ENCODE data around the gene GDPD3. TPM values are rescaled to one million over a fixed set of nuclear protein-coding genes. Genes with fewer than 3 reads are reported as not detected.

GDPD3 gene
- total and polyA plus RNA-seq, 9 of the 15 experiments (the other 6 are each of a cell fraction or from before 2014, with no cell fraction given): 0.47 to 3.9 (median 1.1) TPM

- TF ChIP-seq STAT6 (CRISPR knock-in tag; IDR thresholded peaks at IDR 0.05) (no peak), PHTF2 (CRISPR knock-in tag; IDR thresholded peaks at IDR 0.05) (no peak), BDP1 (IDR thresholded peaks at IDR 0.05; ENCODE audit: insufficient read depth, insufficient read length) (no peak), CTBP1 (IDR thresholded peaks at IDR 0.05; ENCODE audit: borderline replicate concordance) (peak; percentile 47; the same call in 1 of the 2 replicates), NFRKB (IDR thresholded peaks at IDR 0.05; ENCODE audit: low read depth) (peak; percentile 66; the same call in 1 of the 2 replicates), KLF13 (tag; IDR thresholded peaks at IDR 0.05; ENCODE audit: borderline replicate concordance, low read depth) (no peak), GTF2A2 (tag; IDR thresholded peaks at IDR 0.05) (no peak), TCF3 (CRISPR knock-in tag; IDR thresholded peaks at IDR 0.05) (no peak), THRAP3 (IDR thresholded peaks at IDR 0.05; ENCODE audit: borderline replicate concordance) (no peak), MAFG (tag; conservative IDR thresholded peaks at IDR 0.05) (no peak), ZC3H8 (IDR thresholded peaks at IDR 0.05) (no peak), EHMT2 (IDR thresholded peaks at IDR 0.05) (no peak), RHOXF2B (CRISPR knock-in tag; conservative IDR thresholded peaks at IDR 0.05) (no peak), BRCA1 (IDR thresholded peaks at IDR 0.05) (no peak), BRCA1 (CRISPR knock-in tag; IDR thresholded peaks at IDR 0.05) (no peak), ZBTB40 (IDR thresholded peaks at IDR 0.05) (no peak), ZBTB40 (CRISPR knock-in tag; IDR thresholded peaks at IDR 0.05) (no peak), HNRNPH1 (optimal IDR thresholded peaks at IDR 0.05; ENCODE audit: low read depth, low read length) (no peak), NR1H2 (CRISPR knock-in tag; IDR thresholded peaks at IDR 0.05) (no peak)
Measured at GRCh38 chr16:30063893-30064728, 49.2 kb downstream of the GDPD3 start (continued).

Measured in K562 (cell line).